ENCODE data around the gene GPR61. TPM values are rescaled to one million over a fixed set of nuclear protein-coding genes. Genes with fewer than 3 reads are reported as not detected.
A peak's percentile ranks its signal among the peaks of the same experiment; 100 is the strongest.

Gene GPR61
- total RNA-seq, 4 donors from 2014 or later = 0.59 to 0.60 TPM; not detected in 2

GRCh38 chr1:109548321-109549267 lies 8.9 kb downstream of the GPR61 start, which contains the start of gene GNAI3:
Gene GNAI3 (plus strand): TSS chr1:109548615. CDS start chr1:109548721, 106 bp downstream.
- WGBS, 2 donors = 0% methylated on average over 57 to 58 of the region's 68 CpGs
- TF ChIP-seq POLR2A (IDR thresholded peaks at IDR 0.05) = peak; percentile 96 to 98
- peak; percentile 74 to 99 for TF ChIP-seq EP300 (IDR thresholded peaks at IDR 0.05)
- no peak for TF ChIP-seq CTCF (IDR thresholded peaks at IDR 0.05)
- H3K4me1 ChIP-seq = peaks cover 0 to 63% (median 10%) of the 10 kb centered on the region in 4 donors
- H3K36me3 ChIP-seq = no peaks in the 10 kb centered on the region
- no peaks in the 10 kb centered on the region for H3K27me3 ChIP-seq
- DNase-seq (ENCODE audit: low spot score in 2 of 2) = peak; percentile 91 to 95
- H3K4me3 ChIP-seq = peak within 1 kb of the TSS; percentile 87 to 98 (median 90)
- no peaks in the 10 kb centered on the region for H3K9me3 ChIP-seq
- peak within 1 kb of the TSS; percentile 87 to 98 (median 98) for H3K27ac ChIP-seq

GRCh38 chr1:109556563-109556962 lies 16.9 kb downstream of the GPR61 start:
- H3K4me1 ChIP-seq = peaks cover 0 to 72% (median 3%) of the 10 kb centered on the region in 4 donors
- 96 to 99% methylated on average over 2 of the region's 2 CpGs for WGBS, 2 donors
- no peak overlapping the region for H3K4me3 ChIP-seq
- TF ChIP-seq POLR2A (IDR thresholded peaks at IDR 0.05) (no peak), CTCF (IDR thresholded peaks at IDR 0.05) (no peak), EP300 (IDR thresholded peaks at IDR 0.05) (no peak)
- H3K27ac ChIP-seq = peak overlapping the region in 1 of 4 donors; percentile 2
- H3K9me3 ChIP-seq = no peaks in the 10 kb centered on the region
- H3K36me3 ChIP-seq = no peaks in the 10 kb centered on the region
- DNase-seq (ENCODE audit: low spot score in 2 of 2) = no peak
- no peaks in the 10 kb centered on the region for H3K27me3 ChIP-seq

- Histone ChIP-seq H3K9me3 (no peaks in the 10 kb centered on the region), H3K36me3 (no peaks in the 10 kb centered on the region), H3K27ac (no peak overlapping the region), H3K4me1 (peaks cover 0 to 71% (median 5%) of the 10 kb centered on the region in 4 donors), H3K27me3 (no peaks in the 10 kb centered on the region), H3K4me3 (no peak overlapping the region)
- no peak for DNase-seq (ENCODE audit: low spot score in 2 of 2)
- WGBS, 2 donors = 91 to 97% methylated on average over 5 of the region's 5 CpGs
- no peak for TF ChIP-seq POLR2A (IDR thresholded peaks at IDR 0.05)
- TF ChIP-seq CTCF (IDR thresholded peaks at IDR 0.05) = no peak
- no peak for TF ChIP-seq EP300 (IDR thresholded peaks at IDR 0.05)
These were observed 17.8 kb downstream of the GPR61 start for GRCh38 chr1:109557520-109557919.

- peaks cover 0 to 73% (median 9%) of the 10 kb centered on the region in 4 donors for H3K4me1 ChIP-seq
- no peak overlapping the region for H3K4me3 ChIP-seq
- TF ChIP-seq POLR2A (IDR thresholded peaks at IDR 0.05) = no peak
- no peak for TF ChIP-seq CTCF (IDR thresholded peaks at IDR 0.05)
- TF ChIP-seq EP300 (IDR thresholded peaks at IDR 0.05) = no peak
- H3K27me3 ChIP-seq = no peaks in the 10 kb centered on the region
- H3K27ac ChIP-seq = no peak overlapping the region
- no peaks in the 10 kb centered on the region for H3K36me3 ChIP-seq
- DNase-seq (ENCODE audit: low spot score in 2 of 2) = no peak
- H3K9me3 ChIP-seq = no peaks in the 10 kb centered on the region
These were observed 20.3 kb downstream of the GPR61 start for GRCh38 chr1:109559995-109560394.

All from tibial nerve (tissue), 4 donors.